Stimulated activated CD4-positive, alpha-beta T cell treated with anti-CD3 and anti-CD28 coated beads, Interleukin-12 subunit alpha, Interleukin-12 subunit beta, amount 100 ng/mL, for 24 hours (primary cell): ENCODE measurements around the gene SLC25A25.

ENCODE experiments used
- DNase-seq, 2 experiments: peaks; one replicate each; pipeline ENCODE4 v3.0.0-alpha.2; 2020; ENCODE audit warnings: low read depth in 2 of 2

The SLC25A25 gene

GRCh38 chr9:128096616-128097536, 28.8 kb downstream of the SLC25A25 start:
- no peak for DNase-seq

GRCh38 chr9:128097543-128098296, 29.7 kb downstream of the SLC25A25 start:
- no peak for DNase-seq

- DNase-seq: peak; percentile 42 to 55
Measured at GRCh38 chr9:128098297-128099230, 30.5 kb downstream of the SLC25A25 start.

- no peak for DNase-seq
Measured at GRCh38 chr9:128099231-128099931, 31.3 kb downstream of the SLC25A25 start.

GRCh38 chr9:128099932-128100491, 32.0 kb downstream of the SLC25A25 start:
- DNase-seq: no peak

- no peak for DNase-seq
Measured at GRCh38 chr9:128100581-128100980, 32.5 kb downstream of the SLC25A25 start.

GRCh38 chr9:128101231-128101661, 33.2 kb downstream of the SLC25A25 start:
- DNase-seq: no peak

- DNase-seq: no peak
Measured at GRCh38 chr9:128101690-128102089, 33.7 kb downstream of the SLC25A25 start.

GRCh38 chr9:128102196-128102595, 34.2 kb downstream of the SLC25A25 start:
- no peak for DNase-seq

GRCh38 chr9:128102861-128103588, 35.0 kb downstream of the SLC25A25 start:
- no peak for DNase-seq

- DNase-seq: peak in 1 of 2 experiments; percentile 20
Measured at GRCh38 chr9:128103589-128103962, 35.5 kb downstream of the SLC25A25 start.

GRCh38 chr9:128104171-128104618, 36.2 kb downstream of the SLC25A25 start:
- no peak for DNase-seq

GRCh38 chr9:128105538-128106175, 37.6 kb downstream of the SLC25A25 start:
- no peak for DNase-seq

GRCh38 chr9:128106181-128106939, 38.3 kb downstream of the SLC25A25 start:
- DNase-seq: no peak

GRCh38 chr9:128106940-128107467, 39.0 kb downstream of the SLC25A25 start:
- no peak for DNase-seq

- DNase-seq: no peak
Measured at GRCh38 chr9:128107468-128108268, 39.6 kb downstream of the SLC25A25 start.

- DNase-seq: no peak
Measured at GRCh38 chr9:128108269-128109049, 40.4 kb downstream of the SLC25A25 start.
